HEK293T (cell line): Measurements from ENCODE around the gene HERC2.
"Not testable (repeated sequence)": the region's sequence is repeated elsewhere in the genome, so short reads cannot be mapped to it uniquely, and the experiment has no call there.

Experiments used
- CTCF ChIA-PET: fragments of 350-600 bp; formaldehyde crosslinking; extraction: SDS; loops from one replicate; lab custom pipeline; 2021; ENCODE audit warnings: antibody characterized with exemption, inconsistent platforms; lab: Yijun Ruan, JAX
- POLR2A ChIA-PET: fragments of 350-600 bp; formaldehyde crosslinking; extraction: SDS; loops from one replicate; lab custom pipeline; 2020; ENCODE audit warnings: antibody characterized with exemption, inconsistent platforms; lab: Yijun Ruan, JAX
- DNase-seq: peaks from one replicate; pipeline ENCODE4 v3.0.0; 2012; ENCODE audit warnings: mixed read lengths; ENCODE audit errors: extremely low spot score
- ARNT ChIP-seq: fragments of 450-650 bp; IDR thresholded peaks from 2 replicates; pipeline ENCODE4 v1.6.1; 2017; ENCODE audit warnings: mild to moderate bottlenecking
- BHLHE40 ChIP-seq: fragments of 450-650 bp; IDR thresholded peaks from 2 replicates; pipeline ENCODE4 v1.6.1; 2016; ENCODE audit warnings: mild to moderate bottlenecking, moderate library complexity, borderline replicate concordance
- CTBP1 ChIP-seq: fragments of 450-650 bp; IDR thresholded peaks from 2 replicates; pipeline ENCODE4 v1.6.1; 2016; ENCODE audit warnings: borderline replicate concordance
- ELF4 ChIP-seq: fragments of 450-650 bp; IDR thresholded peaks from 2 replicates; pipeline ENCODE4 v1.6.1; 2017; ENCODE audit warnings: antibody characterized with exemption
- FOXA1 ChIP-seq: fragments of 450-650 bp; IDR thresholded peaks from 2 replicates; pipeline ENCODE4 v1.6.1; 2016; ENCODE audit warnings: mild to moderate bottlenecking
- FOXK2 ChIP-seq: fragments of 450-650 bp; IDR thresholded peaks from 2 replicates; pipeline ENCODE4 v1.6.1; 2016; ENCODE audit warnings: mild to moderate bottlenecking
- FOXM1 ChIP-seq: fragments of 450-650 bp; IDR thresholded peaks from 2 replicates; pipeline ENCODE4 v1.6.1; 2017; ENCODE audit warnings: mild to moderate bottlenecking, borderline replicate concordance
- HDGF ChIP-seq: fragments of 450-650 bp; IDR thresholded peaks from 2 replicates; pipeline ENCODE4 v1.6.1; 2017; ENCODE audit warnings: antibody characterized with exemption, borderline replicate concordance
- L3MBTL2 ChIP-seq: fragments of 450-650 bp; conservative IDR thresholded peaks from 2 replicates; pipeline ENCODE4 v1.6.1; 2016; ENCODE audit warnings: mild to moderate bottlenecking
- LEF1 ChIP-seq: fragments of 450-650 bp; IDR thresholded peaks from 2 replicates; pipeline ENCODE4 v1.6.1; 2017; ENCODE audit warnings: mild to moderate bottlenecking, borderline replicate concordance
- NFRKB ChIP-seq: fragments of 450-650 bp; IDR thresholded peaks from 2 replicates; pipeline ENCODE4 v1.6.1; 2016; ENCODE audit warnings: mild to moderate bottlenecking, moderate library complexity
- PKNOX1 ChIP-seq: fragments of 450-650 bp; IDR thresholded peaks from 2 replicates; pipeline ENCODE4 v1.6.1; 2016
- SP1 ChIP-seq: fragments of 450-650 bp; IDR thresholded peaks from 2 replicates; pipeline ENCODE4 v1.6.1; 2017
- SUZ12 ChIP-seq: fragments of 450-650 bp; IDR thresholded peaks from 2 replicates; pipeline ENCODE4 v1.6.1; 2016; ENCODE audit warnings: mild to moderate bottlenecking
- TARDBP ChIP-seq: fragments of 450-650 bp; IDR thresholded peaks from 2 replicates; pipeline ENCODE4 v1.6.1; 2016
- ZNF384 ChIP-seq: fragments of 450-650 bp; IDR thresholded peaks from 2 replicates; pipeline ENCODE4 v1.6.1; 2016

The HERC2 gene

GRCh38 chr15:28198215-28198614 is 123.8 kb downstream of the HERC2 start:
- POLR2A ChIA-PET, DNase-seq, CTCF ChIA-PET: not testable (repeated sequence)

GRCh38 chr15:28197694-28198093 is 124.3 kb downstream of the HERC2 start:
- POLR2A ChIA-PET, CTCF ChIA-PET, DNase-seq: not testable (repeated sequence)

- POLR2A ChIA-PET, CTCF ChIA-PET, DNase-seq: not testable (repeated sequence)
Observed at GRCh38 chr15:28196581-28196980, 125.4 kb downstream of the HERC2 start.

DNA sequence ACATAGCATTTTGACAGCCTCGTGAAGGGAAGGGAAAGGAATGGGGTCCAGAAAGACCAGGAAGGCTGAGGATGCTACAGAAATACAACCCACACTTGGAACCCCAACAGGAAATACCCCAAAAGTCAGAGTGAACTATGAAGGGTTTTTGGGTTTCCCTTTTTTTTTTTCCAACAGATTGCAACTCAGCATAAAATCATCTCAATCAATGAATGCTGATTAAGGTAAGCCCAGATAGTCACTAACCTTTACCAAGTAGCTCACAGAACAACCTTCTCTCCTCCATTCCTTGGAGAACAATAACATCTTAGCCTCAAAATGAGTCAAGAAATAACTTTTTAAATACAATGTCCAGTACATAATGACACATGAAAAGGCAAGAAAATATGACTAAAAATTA is 129.2 kb downstream of the HERC2 start:
- CTCF ChIA-PET, result interaction anchor here (0.6 kb wide), 1 partner anchor 85 kb away, joined by 3 read pairs; no protein-coding TSS in a partner anchor
- TF ChIP-seq FOXA1 (no peak), NFRKB (no peak), CTBP1 (no peak), SUZ12 (no peak), FOXK2 (no peak), SP1 (no peak), ZNF384 (no peak), PKNOX1 (no peak), ARNT (no peak), HDGF (no peak), TARDBP (no peak), BHLHE40 (no peak), LEF1 (no peak)
- POLR2A ChIA-PET, result no interaction called here
- no peak for DNase-seq

DNA sequence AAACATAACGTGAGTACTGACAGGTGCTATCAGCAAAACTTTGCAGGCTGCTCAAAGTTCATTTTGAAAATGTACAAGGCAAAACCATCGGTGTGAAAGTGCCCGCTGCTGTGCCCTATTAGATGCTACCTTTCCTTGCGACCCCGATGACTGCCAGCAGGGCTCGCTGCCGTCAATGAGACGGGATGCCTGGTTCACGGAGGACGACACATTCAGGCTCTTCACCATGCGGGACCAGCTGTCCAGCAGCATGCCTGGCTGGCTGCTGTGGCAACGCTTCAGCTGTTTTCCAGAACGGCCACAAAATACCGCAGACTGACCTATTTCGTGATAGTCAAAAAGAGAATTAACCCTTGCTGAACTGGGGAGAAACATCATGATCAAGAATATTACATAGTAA is 130.1 kb downstream of the HERC2 start:
- TF ChIP-seq FOXM1 (no peak), ZNF384 (no peak), TARDBP (no peak), NFRKB (no peak), HDGF (no peak), FOXK2 (no peak), PKNOX1 (no peak), FOXA1 (no peak), SP1 (no peak), LEF1 (no peak), ELF4 (no peak), CTBP1 (no peak), L3MBTL2 (no peak), SUZ12 (no peak), ARNT (no peak)

GRCh38 chr15:28190391-28191174 is 131.4 kb downstream of the HERC2 start:
- CTCF ChIA-PET, result no interaction called here
- DNase-seq, result no peak
- TF ChIP-seq TARDBP (no peak), NFRKB (no peak), ARNT (no peak), ZNF384 (no peak)
- POLR2A ChIA-PET, result no interaction called here

More for the DNA sequence above, 130.1 kb downstream of the HERC2 start:
- ChIA-PET CTCF (no interaction called here), POLR2A (no interaction called here)
- no peak for DNase-seq

DNA sequence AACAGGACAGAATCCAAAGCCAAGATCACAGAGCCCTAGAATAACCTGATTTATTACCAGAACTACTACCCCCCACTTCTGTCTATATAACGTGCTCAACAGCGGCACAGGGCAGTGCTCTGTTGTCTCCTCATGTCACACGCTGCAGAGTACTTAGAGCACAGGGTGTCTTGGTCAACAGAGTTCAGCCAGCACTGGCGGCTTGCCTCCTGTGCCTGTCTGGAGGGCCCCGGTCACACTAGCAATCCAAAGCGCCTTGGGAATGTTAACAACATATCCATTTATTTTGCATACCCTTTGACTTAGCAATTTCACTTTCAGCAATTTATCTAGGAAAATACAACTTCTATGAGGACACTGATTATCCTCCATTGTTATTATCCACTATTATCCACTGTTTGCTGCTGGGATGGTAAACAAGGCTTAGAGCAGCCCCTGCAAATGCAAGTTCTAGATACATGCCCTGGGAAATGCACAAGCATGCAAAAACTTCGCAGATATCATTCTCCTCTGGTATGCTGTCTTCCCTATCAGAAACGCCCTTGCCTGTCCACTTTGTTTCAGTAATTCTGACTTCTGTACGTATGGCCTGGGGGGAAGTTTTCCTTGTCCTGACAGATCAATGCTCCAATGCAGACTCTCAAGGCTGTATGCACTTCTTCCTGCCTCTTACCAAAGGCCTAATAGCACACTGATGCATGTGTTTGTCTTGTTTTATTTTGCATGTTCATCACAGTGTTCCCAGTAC is 136.7 kb downstream of the HERC2 start:
- TF ChIP-seq L3MBTL2 (no peak), SP1 (no peak), LEF1 (no peak), ARNT (no peak), ZNF384 (no peak), TARDBP (no peak), FOXA1 (no peak), PKNOX1 (no peak), HDGF (no peak), CTBP1 (no peak), ELF4 (no peak), FOXK2 (no peak), NFRKB (no peak), BHLHE40 (no peak), FOXM1 (no peak), SUZ12 (no peak)
- ChIA-PET CTCF (no interaction called here), POLR2A (no interaction called here)
- DNase-seq, result no peak
